ENCODE data around the gene ANKRD37.
"Not testable (repeated sequence)": the region's sequence is repeated elsewhere in the genome, so short reads cannot be mapped to it uniquely, and the experiment has no call there.

GRCh38 chr4:185362570-185362969, 34.1 kb upstream of the ANKRD37 start:
- TF ChIP-seq CTCF (IDR thresholded peaks at IDR 0.05; ENCODE audit: low read depth, low read length, missing input control); TAF1 (conservative IDR thresholded peaks at IDR 0.05); EGR1 (IDR thresholded peaks at IDR 0.05; ENCODE audit: low read depth in 2 of 2); RAD21 (IDR thresholded peaks at IDR 0.05); YY1 (IDR thresholded peaks at IDR 0.05); FOXA2 (IDR thresholded peaks at IDR 0.05); HNF4A (conservative IDR thresholded peaks at IDR 0.05); GABPA (IDR thresholded peaks at IDR 0.05 in 1 of 2, conservative IDR thresholded peaks at IDR 0.05 in 1 of 2); JUND (IDR thresholded peaks at IDR 0.05); RXRA (IDR thresholded peaks at IDR 0.05): not testable (repeated sequence)
- TF ChIP-seq, protein P1, sequence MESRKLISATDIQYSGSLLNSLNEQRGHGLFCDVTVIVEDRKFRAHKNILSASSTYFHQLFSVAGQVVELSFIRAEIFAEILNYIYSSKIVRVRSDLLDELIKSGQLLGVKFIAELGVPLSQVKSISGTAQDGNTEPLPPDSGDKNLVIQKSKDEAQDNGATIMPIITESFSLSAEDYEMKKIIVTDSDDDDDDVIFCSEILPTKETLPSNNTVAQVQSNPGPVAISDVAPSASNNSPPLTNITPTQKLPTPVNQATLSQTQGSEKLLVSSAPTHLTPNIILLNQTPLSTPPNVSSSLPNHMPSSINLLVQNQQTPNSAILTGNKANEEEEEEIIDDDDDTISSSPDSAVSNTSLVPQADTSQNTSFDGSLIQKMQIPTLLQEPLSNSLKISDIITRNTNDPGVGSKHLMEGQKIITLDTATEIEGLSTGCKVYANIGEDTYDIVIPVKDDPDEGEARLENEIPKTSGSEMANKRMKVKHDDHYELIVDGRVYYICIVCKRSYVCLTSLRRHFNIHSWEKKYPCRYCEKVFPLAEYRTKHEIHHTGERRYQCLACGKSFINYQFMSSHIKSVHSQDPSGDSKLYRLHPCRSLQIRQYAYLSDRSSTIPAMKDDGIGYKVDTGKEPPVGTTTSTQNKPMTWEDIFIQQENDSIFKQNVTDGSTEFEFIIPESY (IDR thresholded peaks at IDR 0.05) = not testable (repeated sequence)
- TF ChIP-seq, protein P2, sequence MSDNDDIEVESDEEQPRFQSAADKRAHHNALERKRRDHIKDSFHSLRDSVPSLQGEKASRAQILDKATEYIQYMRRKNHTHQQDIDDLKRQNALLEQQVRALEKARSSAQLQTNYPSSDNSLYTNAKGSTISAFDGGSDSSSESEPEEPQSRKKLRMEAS (IDR thresholded peaks at IDR 0.05) = not testable (repeated sequence)
- TF ChIP-seq, protein P3, sequence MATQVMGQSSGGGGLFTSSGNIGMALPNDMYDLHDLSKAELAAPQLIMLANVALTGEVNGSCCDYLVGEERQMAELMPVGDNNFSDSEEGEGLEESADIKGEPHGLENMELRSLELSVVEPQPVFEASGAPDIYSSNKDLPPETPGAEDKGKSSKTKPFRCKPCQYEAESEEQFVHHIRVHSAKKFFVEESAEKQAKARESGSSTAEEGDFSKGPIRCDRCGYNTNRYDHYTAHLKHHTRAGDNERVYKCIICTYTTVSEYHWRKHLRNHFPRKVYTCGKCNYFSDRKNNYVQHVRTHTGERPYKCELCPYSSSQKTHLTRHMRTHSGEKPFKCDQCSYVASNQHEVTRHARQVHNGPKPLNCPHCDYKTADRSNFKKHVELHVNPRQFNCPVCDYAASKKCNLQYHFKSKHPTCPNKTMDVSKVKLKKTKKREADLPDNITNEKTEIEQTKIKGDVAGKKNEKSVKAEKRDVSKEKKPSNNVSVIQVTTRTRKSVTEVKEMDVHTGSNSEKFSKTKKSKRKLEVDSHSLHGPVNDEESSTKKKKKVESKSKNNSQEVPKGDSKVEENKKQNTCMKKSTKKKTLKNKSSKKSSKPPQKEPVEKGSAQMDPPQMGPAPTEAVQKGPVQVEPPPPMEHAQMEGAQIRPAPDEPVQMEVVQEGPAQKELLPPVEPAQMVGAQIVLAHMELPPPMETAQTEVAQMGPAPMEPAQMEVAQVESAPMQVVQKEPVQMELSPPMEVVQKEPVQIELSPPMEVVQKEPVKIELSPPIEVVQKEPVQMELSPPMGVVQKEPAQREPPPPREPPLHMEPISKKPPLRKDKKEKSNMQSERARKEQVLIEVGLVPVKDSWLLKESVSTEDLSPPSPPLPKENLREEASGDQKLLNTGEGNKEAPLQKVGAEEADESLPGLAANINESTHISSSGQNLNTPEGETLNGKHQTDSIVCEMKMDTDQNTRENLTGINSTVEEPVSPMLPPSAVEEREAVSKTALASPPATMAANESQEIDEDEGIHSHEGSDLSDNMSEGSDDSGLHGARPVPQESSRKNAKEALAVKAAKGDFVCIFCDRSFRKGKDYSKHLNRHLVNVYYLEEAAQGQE (IDR thresholded peaks at IDR 0.05) = not testable (repeated sequence)
- TF ChIP-seq, protein P4, sequence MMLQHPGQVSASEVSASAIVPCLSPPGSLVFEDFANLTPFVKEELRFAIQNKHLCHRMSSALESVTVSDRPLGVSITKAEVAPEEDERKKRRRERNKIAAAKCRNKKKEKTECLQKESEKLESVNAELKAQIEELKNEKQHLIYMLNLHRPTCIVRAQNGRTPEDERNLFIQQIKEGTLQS (IDR thresholded peaks at IDR 0.05) = not testable (repeated sequence)
